HG03175 (cell line): ENCODE results near the gene LIMS2.

Source experiments
- ATAC-seq: cut with Tn5 transposase; IDR thresholded peaks from one replicate; pipeline ENCODE4 v1.9.1; 2021; ENCODE audit warnings: mild to moderate bottlenecking, moderate library complexity; ENCODE audit not compliant: unreplicated experiment

The LIMS2 gene

DNA sequence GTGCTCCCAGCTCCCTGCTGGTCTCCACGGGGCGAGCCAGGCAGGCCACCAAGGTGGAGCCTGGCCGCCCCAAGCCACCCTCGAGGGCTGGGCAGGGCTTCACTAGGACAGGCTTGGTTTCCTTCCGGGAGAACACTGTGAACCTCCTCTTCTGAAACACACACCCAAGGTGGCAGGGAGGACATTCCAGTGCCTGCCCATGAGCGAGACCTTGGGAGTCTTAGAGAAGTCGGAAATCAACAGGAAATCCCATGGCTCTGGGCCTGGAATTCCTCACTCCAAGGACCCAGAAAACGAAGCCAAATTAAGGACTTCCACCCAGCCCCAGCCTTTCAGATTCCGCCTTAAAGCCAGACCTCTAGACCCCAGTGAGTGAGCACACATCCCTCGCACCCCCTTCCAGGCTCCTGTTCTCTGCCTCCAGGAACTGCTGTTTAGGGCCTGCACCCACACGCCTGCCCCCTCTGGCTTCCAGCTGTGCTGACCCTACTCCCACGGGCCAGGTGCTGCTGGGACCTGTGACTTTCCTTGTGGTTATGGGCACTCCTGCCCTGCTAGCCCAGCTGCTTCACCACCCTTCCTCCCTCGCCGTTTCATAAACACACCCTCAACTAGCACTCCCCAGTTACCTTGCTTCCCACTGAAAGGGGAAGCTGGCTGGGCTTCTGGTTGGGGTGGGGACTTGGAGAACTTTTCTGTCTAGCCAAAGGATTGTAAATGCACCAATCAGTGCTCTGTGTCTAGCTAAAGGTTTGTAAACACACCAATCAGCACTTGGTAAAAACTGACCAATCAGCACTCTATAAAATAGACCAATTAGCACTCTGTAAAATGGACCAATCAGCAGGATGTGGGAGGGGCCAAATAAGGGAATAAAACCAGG, 15.7 kb downstream of the LIMS2 start:
- no peak for ATAC-seq

DNA sequence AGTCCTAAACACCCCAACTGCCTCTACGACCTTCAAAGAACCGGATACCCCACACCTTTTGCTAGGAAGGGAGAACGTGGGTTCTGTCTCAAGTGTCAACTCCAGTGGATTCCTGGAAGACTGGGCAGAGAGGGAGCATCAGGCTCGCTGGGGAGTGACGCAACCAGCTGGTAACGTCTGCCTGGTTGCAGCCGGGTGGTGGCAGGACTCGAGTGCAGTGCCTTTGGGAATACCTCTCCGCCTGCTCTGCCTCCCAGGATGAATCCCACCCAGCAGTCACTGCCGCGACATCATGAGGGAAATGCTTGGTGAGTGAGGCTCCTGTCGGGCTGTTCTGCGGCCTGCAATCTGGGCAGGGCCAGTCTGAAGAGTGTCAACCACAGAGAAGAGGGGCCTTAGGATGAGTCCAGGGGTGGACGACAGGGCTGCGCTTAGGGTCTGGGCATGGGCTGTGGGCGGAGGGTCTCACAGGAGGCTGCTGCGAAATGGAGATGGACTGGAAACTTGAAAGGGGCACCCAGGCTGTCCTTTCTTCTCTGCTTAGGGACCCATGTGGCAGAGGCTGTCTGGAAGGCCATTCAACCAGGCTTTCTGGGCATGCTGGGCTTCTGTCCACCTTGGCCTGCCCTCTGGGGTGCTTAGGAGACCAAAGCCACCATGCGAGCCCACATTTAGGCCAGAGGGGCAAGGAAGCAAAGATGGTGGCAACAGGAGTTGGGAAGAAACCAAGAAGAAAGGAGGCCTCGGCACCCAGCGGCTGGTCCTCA, 16.5 kb downstream of the LIMS2 start:
- ATAC-seq = no peak

DNA sequence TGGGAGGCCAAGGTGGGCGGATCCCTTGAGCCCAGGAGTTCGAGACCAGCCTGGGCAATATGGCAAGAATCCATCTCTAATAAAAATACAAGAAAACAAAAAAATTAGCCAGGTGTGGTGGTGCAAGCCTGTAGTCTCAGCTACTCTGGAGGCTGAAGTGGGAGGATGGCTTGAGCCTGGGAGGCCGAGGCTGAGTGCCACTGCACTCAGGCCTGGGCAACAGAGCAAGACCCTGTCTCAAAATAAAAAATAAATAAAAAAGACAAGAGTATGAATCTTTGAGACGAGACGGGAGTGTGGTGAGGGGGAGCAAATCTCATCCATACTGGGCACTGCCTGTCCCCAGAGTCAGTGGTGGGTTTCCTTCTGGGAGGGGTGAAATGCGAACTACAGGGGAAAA, 17.2 kb downstream of the LIMS2 start:
- no peak for ATAC-seq

DNA sequence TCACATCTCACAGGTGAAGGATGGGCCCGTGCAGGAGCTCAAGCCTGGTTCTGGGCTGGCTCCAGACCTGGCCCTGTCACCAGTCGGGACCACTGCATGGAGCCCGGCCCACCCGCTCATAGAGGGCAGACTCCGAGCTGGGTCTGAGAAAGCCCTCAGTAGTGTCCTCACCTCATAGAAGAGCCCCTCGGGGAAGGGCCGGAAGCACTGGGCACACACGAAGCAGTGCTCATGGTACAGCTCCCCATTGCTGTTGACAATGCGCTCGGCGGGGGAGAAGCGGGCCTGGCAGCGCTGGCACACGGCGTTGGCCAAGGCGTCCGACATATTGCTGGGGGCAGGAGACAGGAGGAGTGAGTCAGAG, 18.1 kb downstream of the LIMS2 start:
- ATAC-seq = no peak

DNA sequence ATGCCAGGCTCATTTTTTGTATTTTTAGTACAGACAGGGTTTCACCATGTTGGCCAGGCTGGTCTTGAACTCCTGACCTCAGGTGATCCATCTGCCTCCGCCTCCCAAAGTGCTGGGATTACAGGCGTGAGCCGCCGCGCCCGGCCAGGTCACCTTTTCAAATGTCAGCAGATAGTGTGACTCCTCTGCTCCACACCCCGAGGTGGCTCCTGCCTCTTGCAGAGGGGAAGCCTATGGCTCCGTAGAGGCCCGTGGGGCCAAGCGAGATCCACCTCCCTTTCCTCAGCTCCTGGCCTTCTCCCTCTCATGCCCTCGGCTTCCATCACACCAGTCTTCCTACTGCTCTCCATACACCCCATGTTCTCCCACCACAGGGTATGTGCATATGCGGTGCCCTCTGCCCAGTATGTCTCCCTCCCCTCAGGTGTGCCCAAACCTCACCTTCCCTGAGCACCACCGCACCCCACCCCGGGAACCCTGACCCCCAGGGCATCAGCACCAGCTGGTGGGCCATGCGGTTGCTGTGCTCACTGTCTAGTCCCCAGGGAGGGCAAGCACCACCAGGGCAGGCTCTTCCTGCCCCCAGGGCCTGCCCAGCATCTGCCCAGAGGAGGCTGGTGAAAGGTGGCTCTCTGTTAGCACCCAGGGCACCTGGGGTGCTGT, 18.6 kb downstream of the LIMS2 start:
- no peak for ATAC-seq

DNA sequence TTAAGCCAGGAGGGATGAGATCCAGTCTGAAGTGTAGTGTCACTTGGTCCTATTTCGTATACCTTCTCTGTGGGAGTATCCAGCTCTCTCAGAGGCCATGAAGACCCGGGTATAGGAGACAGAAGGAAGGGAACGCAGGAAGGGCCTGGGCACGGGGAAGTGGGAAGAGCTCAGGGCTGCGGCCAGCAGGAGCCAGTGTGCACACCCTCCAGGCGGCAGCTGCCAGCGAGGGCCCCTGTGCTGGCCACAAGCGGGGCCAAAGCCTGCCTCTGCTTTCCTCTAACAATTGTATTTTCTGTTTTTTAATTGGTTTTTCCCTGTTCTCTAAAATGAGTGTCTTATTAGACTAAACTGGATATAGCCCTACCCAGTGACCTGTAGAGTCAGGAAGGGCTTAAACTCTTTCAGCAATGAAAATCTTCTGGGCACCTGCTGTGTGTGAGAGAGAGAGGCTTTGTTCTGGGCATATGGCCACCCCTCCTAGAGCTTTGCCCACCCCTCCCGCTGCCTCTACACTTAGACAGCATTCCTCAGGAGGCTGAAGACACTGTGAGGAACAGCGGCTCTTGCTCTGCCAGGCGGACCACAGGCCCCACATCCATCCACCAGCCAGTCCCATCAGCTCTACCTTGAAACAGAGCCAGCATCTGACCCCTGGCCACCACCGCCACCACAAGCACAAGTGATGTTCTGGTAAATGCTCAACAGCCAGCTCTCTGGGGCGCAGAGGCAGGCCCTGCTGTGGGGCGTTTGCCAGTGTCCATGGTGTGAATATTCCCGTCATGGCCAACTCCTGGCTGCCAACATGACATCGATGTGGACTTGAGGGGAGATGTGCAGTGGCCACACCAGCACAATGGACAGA, 19.9 kb downstream of the LIMS2 start:
- ATAC-seq = no peak

DNA sequence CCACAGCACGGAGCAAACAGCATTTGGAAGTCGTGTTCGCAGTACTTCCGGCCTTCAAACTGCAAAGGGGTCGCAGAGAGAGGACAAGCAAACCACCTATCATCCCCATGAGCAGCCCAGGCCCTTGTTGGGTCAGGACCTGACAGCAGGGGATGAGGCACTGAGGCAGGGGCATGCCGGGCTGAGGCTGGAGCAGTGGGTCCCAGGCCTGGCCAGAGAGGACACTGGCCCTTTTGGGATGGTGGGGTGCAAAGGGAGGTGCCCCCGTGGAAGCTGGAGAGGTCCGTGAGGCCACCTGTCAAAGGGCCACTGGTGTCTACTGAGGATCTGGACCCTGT, 20.5 kb downstream of the LIMS2 start:
- no peak for ATAC-seq

DNA sequence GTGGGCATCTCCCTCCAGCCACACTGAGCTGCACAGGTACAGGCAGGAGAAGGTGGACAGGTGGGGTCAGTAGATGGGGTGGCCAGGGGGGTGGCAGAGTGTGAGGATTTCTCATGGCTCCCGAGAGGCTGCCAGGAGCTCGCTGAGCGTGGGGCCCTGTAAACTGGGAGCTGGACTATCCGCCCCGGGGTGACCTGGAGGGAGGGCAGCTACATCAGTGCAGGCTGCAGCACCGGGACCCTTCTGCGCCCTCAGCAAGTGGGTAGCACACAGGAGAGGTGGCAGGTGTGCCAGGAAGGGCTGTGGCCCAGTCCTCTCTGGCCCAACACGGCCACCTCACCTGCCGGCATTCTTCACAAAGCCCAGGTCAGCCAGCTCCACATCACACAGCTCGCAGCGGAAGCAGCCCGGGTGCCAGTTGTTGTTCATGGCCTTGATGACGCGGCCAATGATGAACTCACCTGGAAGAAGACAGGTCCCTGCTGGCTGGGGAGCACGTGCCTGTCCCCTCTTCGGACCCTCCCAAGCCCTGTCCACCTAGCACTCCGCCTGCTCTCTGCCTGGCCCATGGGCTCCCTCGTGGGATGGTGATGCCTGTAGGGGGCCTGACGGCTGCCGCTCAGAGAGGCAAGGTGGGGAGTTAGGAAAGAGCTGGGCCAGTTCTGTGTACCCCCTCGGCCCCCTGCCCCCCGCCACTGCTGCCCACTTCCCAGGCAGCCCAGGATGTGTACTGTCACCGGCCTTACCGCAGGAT, 21.1 kb downstream of the LIMS2 start:
- ATAC-seq = no peak

DNA sequence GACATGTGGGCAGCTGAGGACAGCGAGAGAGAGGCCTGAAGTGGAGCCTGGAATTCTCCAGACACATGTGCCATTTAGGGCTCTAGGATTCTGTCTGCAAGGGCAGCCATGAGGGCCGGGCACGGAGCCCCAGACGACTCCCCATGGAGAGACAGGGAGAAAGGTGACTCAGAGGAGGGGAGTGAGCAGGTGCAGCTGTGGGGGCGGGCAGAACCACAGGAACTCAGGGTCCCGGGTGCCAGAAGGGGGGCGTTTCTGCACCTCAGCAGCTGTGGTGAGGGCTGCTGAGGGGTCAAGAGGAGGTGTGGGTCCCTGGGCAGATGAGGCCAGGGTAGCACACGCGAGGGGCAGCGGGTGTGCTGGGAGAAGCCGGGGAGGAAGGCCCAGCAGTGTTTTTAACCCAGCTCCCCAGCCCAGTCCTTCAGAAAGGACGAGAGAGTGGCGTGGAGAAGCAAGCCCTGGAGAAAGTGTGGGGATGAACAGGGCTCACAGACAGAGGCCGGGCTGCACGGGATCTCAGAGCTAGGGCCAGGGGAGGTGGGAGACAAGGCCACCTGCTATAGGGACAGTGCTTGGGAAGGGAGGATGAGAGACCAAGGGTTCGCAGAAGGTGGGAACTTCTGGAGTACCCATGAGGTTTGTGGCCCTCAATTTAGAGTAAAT, 21.8 kb downstream of the LIMS2 start:
- no peak for ATAC-seq

DNA sequence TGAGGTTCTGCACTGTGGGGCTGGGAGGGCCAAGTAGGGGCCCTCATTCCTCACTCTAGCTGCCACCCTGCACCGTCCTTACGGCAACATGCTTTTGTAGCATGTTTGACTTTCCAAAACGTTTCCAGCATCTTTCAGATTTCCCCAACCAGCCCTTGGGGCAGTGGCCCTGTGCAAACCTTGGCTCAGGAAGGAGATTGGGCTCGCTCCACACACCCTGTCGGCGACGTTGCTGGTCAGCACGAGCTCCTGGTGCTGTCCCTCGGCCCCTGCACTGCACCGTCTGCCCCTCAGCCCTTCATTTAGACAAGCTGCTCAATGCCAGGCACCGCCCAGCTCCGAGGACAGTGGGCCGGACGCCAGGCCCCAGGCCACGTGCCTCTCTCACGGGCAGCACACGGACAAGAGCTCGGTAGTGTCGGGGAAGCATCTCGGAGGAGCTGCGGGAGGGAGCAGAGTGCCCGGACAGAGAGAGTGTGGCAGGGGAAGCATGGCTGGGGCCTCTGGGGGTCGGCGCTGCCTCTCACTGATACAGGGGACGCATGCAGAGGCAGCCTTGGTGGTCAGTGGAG, 22.5 kb downstream of the LIMS2 start:
- no peak for ATAC-seq

DNA sequence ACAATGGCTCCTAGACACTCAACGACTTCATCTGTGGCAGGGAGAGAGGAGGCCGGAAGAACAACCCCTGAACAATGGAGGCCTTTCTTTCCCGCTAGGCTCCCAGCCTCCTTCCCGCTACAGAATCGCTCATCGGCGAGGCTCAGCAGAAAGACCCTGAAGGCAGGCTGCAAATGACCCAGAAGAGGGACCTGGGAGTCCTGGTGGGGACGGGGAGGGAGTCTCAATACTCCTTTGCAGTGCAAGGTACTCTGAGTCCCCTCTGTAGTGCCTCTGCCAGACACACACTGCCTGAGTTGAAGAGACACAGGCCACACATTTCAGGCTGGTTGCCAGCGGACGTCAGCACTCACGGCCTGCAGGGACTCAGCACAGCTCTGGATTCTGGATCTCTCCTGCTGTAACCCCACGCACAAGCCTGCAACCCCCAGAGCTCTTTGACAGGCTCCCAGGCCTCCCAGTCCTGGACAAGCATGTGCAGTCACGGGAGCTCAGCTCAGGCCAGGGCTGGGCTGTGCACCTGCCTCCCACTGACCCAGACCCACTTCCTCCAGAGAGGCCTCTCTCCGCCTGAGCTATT, 23.3 kb downstream of the LIMS2 start:
- ATAC-seq = no peak

DNA sequence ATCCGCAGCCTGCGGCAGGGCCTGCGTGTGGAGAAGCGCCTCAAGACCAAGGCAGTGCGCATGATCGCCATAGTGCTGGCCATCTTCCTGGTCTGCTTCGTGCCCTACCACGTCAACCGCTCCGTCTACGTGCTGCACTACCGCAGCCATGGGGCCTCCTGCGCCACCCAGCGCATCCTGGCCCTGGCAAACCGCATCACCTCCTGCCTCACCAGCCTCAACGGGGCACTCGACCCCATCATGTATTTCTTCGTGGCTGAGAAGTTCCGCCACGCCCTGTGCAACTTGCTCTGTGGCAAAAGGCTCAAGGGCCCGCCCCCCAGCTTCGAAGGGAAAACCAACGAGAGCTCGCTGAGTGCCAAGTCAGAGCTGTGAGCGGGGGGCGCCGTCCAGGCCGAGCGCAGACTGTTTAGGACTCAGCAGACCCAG, 23.9 kb downstream of the LIMS2 start:
- ATAC-seq = no peak

DNA sequence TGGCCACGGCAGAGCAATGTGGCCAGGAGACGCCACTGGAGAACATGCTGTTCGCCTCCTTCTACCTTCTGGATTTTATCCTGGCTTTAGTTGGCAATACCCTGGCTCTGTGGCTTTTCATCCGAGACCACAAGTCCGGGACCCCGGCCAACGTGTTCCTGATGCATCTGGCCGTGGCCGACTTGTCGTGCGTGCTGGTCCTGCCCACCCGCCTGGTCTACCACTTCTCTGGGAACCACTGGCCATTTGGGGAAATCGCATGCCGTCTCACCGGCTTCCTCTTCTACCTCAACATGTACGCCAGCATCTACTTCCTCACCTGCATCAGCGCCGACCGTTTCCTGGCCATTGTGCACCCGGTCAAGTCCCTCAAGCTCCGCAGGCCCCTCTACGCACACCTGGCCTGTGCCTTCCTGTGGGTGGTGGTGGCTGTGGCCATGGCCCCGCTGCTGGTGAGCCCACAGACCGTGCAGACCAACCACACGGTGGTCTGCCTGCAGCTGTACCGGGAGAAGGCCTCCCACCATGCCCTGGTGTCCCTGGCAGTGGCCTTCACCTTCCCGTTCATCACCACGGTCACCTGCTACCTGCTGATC, 24.4 kb downstream of the LIMS2 start:
- no peak for ATAC-seq

DNA sequence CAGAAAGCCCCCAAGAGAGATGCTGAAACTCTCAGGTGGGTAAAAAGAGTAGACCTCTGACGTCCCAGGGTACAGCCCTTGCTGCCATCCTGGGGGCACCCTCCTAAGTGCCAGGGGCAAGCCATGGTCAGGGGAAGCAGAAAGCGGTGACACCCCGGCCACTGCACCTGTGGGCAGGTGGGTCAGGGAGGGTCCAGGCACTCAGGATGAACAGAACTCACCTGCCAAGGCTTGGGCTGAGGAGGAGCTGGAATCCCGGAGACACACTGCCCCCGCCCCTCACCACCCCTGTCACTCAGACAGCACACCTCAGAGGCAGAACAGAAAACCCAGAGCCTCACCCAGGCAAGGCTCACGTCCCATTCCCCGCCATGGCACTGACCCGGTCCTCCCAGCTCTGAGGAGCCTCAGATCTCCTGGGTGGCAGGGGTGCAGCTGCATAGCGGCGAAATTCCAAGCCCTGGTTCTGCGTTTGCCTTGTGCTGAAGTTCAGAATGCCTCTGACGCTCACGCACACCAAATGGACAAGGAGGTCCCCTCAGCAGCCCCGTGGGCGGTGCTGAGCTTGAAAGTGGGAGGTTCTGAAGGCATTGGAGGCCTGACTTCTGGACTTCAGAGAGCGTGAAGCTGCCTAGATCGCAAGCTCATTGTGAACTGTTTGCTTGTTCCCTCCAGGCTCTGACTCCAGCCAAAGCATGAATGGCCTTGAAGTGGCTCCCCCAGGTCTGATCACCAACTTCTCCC, 25.1 kb downstream of the LIMS2 start:
- ATAC-seq = peak; percentile 28

DNA sequence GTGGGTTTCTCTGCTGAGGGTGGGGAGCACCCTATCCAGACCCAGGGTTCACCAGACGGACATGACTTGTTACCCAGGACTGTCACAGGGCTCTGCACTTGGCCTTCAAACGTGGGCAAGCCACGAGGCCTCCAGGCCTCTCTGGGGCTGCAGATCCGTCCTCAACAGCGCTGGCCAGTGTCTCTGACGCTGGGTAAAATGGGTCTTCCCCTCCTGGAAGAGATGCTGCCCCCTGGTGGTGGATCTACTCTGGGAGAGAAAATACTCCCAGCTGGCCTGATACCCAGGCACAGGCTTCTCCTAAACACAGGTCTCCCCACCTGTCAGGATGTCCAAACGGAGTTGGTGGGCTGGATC, 25.7 kb downstream of the LIMS2 start:
- peak; percentile 63 for ATAC-seq

DNA sequence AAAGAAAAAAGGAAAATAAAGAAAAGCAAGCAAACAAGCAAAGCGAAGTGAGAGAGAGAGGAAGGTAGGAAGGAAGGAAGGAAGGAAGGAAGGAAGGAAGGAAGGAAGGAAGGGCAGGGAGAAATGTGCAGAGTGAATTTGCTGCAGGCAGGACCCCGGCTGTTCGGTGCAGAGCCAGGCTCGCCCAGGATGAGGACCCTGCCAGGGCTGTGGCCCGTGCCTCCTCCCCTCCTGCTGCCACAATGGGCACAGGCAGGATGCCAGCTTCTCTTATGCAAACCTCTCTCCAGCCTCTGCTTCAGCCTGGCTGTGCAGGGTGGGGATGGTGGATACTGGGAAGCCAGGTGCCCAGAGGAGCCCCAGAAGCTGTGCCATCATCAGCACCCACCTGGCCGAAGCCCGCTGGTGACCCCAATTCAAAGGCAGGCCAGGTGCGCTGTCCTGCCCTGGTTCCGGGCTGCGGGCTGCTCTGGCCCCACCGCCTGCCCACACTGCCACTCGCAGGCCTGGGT, 26.2 kb downstream of the LIMS2 start:
- no peak for ATAC-seq

DNA sequence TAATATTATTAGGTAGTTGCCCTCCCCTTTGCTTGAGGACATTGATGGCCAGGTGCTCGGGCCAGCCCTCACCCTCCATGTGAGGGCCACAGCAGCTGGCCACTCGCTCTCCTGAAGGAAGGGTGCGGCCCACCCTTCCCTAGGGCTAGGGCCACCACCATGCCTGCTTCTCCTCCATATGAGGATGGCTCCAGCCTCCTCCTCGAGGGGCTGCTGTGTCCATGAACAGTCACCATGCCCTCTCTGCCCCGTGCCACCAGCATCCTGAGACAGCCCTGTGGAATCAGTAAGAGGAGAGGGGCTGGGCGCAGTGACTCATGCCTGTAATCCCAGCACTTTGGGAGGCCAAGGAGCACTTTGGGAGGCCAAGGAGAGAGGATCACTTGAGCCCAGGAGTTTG, 27.0 kb downstream of the LIMS2 start:
- ATAC-seq = no peak
